Endothelial cell of umbilical vein (primary cell): Measurements from ENCODE around the gene LRRTM4.

ENCODE experiments used
- EZH2 ChIP-seq: IDR thresholded peaks from 2 replicates; pipeline ENCODE4 v1.6.1; 2012; ENCODE audit warnings: borderline replicate concordance, low read depth, mild to moderate bottlenecking, moderate library complexity, low read length, inconsistent platforms; ENCODE audit not compliant: severe bottlenecking
- GATA2 ChIP-seq: IDR thresholded peaks from 2 replicates; pipeline ENCODE4 v1.7.0; 2011; ENCODE audit warnings: low read depth, mild to moderate bottlenecking, moderate library complexity, mixed read lengths, low read length; ENCODE audit not compliant: insufficient read length, insufficient read depth
- JUN ChIP-seq: IDR thresholded peaks from 2 replicates; pipeline ENCODE4 v1.6.1; 2011; ENCODE audit warnings: borderline replicate concordance, low read depth; ENCODE audit not compliant: insufficient read length, insufficient read depth
- MYC ChIP-seq: IDR thresholded peaks from one replicate; pipeline ENCODE4 v1.6.1; 2011; ENCODE audit warnings: mild to moderate bottlenecking, low read depth, low read length
- POLR2A ChIP-seq: IDR thresholded peaks from 2 replicates; pipeline ENCODE4 v1.6.1; 2012; ENCODE audit warnings: low read depth, mild to moderate bottlenecking, control low read depth, low read length
- POLR2AphosphoS5 ChIP-seq: IDR thresholded peaks from 2 replicates; pipeline ENCODE4 v1.6.1; 2012; ENCODE audit warnings: low read depth, mild to moderate bottlenecking, control low read depth, low read length, moderate library complexity; ENCODE audit not compliant: insufficient read depth
- TF ChIP-seq, protein P1 (sequence below), 2 donors: IDR thresholded peaks; 1 replicate in 1 of 2; 2 replicates in 1 of 2; pipeline ENCODE4 v1.5.1; 2011; ENCODE audit warnings: low read length in 2 of 2, mild to moderate bottlenecking in 2 of 2, moderate library complexity in 2 of 2, control low read depth in 1 of 2, inconsistent platforms in 1 of 2, low read depth in 1 of 2; ENCODE audit not compliant: insufficient read depth in 1 of 2; ENCODE audit errors: extremely low read depth in 1 of 2
- TF ChIP-seq, protein P2 (sequence below): IDR thresholded peaks from 2 replicates; pipeline ENCODE4 v1.6.1; 2011; ENCODE audit not compliant: insufficient read depth, insufficient read length

DNA sequence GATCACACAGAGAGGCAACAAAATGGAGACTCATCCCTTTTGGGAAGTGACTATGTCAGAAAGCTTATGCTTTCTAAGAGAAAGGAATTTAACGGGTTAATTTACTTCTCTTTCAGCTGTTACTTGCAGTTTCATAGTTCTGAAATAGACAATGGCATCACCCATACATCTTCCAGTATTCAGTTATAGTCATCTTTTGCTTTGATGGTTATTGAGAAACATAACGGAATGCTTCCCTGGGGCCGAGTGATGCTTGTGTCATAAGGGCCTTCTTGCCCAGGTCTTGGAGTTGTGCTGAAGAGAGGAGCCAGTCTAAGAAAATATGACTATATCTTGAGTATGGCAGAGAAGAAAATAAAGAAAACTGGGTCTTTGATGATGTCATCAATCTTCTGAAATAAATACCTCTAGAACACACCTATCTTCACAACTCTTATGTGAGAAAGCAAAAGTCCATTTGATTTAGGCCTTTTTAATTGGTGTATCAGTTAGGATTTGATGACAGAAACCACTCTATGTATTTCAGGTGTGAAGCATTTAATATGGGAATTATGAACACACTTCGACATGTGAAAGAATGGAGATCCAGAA, 328.2 kb downstream of the LRRTM4 start:
- TF ChIP-seq, protein P1, sequence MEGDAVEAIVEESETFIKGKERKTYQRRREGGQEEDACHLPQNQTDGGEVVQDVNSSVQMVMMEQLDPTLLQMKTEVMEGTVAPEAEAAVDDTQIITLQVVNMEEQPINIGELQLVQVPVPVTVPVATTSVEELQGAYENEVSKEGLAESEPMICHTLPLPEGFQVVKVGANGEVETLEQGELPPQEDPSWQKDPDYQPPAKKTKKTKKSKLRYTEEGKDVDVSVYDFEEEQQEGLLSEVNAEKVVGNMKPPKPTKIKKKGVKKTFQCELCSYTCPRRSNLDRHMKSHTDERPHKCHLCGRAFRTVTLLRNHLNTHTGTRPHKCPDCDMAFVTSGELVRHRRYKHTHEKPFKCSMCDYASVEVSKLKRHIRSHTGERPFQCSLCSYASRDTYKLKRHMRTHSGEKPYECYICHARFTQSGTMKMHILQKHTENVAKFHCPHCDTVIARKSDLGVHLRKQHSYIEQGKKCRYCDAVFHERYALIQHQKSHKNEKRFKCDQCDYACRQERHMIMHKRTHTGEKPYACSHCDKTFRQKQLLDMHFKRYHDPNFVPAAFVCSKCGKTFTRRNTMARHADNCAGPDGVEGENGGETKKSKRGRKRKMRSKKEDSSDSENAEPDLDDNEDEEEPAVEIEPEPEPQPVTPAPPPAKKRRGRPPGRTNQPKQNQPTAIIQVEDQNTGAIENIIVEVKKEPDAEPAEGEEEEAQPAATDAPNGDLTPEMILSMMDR (IDR thresholded peaks at IDR 0.05; ENCODE audit: extremely low read depth in 1 of 2, insufficient read depth in 1 of 2, low read depth in 1 of 2, low read length in 2 of 2): no peak
- TF ChIP-seq EZH2 (no peak), MYC (no peak), POLR2A (no peak), GATA2 (no peak), POLR2AphosphoS5 (no peak), JUN (no peak)
- TF ChIP-seq, protein P2, sequence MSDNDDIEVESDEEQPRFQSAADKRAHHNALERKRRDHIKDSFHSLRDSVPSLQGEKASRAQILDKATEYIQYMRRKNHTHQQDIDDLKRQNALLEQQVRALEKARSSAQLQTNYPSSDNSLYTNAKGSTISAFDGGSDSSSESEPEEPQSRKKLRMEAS: no peak
